H1 (cell line): Measurements from ENCODE around the gene PFN2. TPM values are rescaled to one million over a fixed set of nuclear protein-coding genes. Genes with fewer than 3 reads are reported as not detected.

Experiments used
- BACH1 ChIP-seq: IDR thresholded peaks from 2 replicates; pipeline ENCODE4 v1.6.1; 2012; ENCODE audit warnings: low read length, improper control_type of control experiment
- BRCA1 ChIP-seq: IDR thresholded peaks from 2 replicates; pipeline ENCODE4 v1.6.1; 2012; ENCODE audit warnings: low read depth, low read length, improper control_type of control experiment
- CHD1 ChIP-seq: IDR thresholded peaks from 2 replicates; pipeline ENCODE4 v1.6.1; 2012; ENCODE audit warnings: low read depth, low read length, improper control_type of control experiment
- CHD7 ChIP-seq: fragments of 300-600 bp; sonication (generic); IDR thresholded peaks from 2 replicates; pipeline ENCODE4 v1.7.1; 2012; ENCODE audit warnings: low read length, moderate library complexity, mild to moderate bottlenecking, inconsistent platforms; ENCODE audit not compliant: insufficient replicate concordance
- CREB1 ChIP-seq: IDR thresholded peaks from 2 replicates; pipeline ENCODE4 v1.6.1; 2012; ENCODE audit warnings: inconsistent platforms
- E2F6 ChIP-seq: IDR thresholded peaks from 2 replicates; pipeline ENCODE4 v1.6.1; 2012; ENCODE audit warnings: inconsistent platforms
- EP300 ChIP-seq, 2 experiments: IDR thresholded peaks; 1 replicate in 1 of 2; 2 replicates in 1 of 2; pipeline ENCODE4 v1.6.1; 2011 to 2012; ENCODE audit warnings: low read depth in 2 of 2, low read length in 2 of 2, mild to moderate bottlenecking in 2 of 2, borderline replicate concordance in 1 of 2, inconsistent platforms in 1 of 2, moderate library complexity in 1 of 2
- KDM5A ChIP-seq: fragments of 200-600 bp; IDR thresholded peaks from 2 replicates; pipeline ENCODE4 v1.7.1; 2012; ENCODE audit warnings: mild to moderate bottlenecking, low read length, inconsistent platforms, mixed read lengths
- NANOG ChIP-seq: IDR thresholded peaks from 2 replicates; pipeline ENCODE4 v1.6.1; 2011; ENCODE audit warnings: low read length, low read depth, mild to moderate bottlenecking, inconsistent platforms; ENCODE audit not compliant: insufficient read depth, poor library complexity, severe bottlenecking
- POU5F1 ChIP-seq: IDR thresholded peaks from 2 replicates; pipeline ENCODE4 v1.6.1; 2011; ENCODE audit warnings: low read depth, mild to moderate bottlenecking, low read length, moderate library complexity
- SIRT6 ChIP-seq: IDR thresholded peaks from one replicate; pipeline ENCODE4 v1.7.1; 2012; ENCODE audit warnings: low read length, inconsistent platforms
- SRF ChIP-seq: IDR thresholded peaks from 2 replicates; pipeline ENCODE4 v1.6.1; 2011; ENCODE audit warnings: mild to moderate bottlenecking, low read depth, low read length, moderate library complexity
- YY1 ChIP-seq: IDR thresholded peaks from 2 replicates; pipeline ENCODE4 v1.6.1; 2011; ENCODE audit warnings: low read depth, mild to moderate bottlenecking, low read length
- polyA plus RNA-seq, 7 experiments: library from polyadenylated mRNA; depleted of rRNA in 3 of 7; stranded (reverse) in 5 of 7; unstranded in 2 of 7; fragments of >200 nt in 5 of 7; fragments of 200-250 nt in 2 of 7; gene quantifications; 1 replicate in 5 of 7; 2 replicates in 1 of 7; 4 replicates in 1 of 7; pipeline versions ENCODE4 v1.2.1 to v1.2.3, GENCODE V29; 2011 to 2013; ENCODE audit warnings: missing spikeins in 2 of 7, mixed read lengths in 2 of 7
- total RNA-seq: library from RNA; stranded (reverse); fragmentation: NEBNext Ultra II Directional; extraction: Animal tissue kit (Norgen Biotek cat#: 25700); gene quantifications from 2 replicates; pipeline ENCODE4 v1.2.1, GENCODE V29; 2021

Gene PFN2
- total and polyA plus RNA-seq, 2 of the 8 experiments (the other 6 are each of a cell fraction or from before 2014, with no cell fraction given): 175 to 311 TPM

GRCh38 chr3:149934524-149934923 is 36.2 kb downstream of the PFN2 start (continued):
- TF ChIP-seq CHD7 (no peak), POU5F1 (no peak), SIRT6 (no peak), CREB1 (no peak), EP300 (IDR thresholded peaks at IDR 0.05; ENCODE audit: borderline replicate concordance in 1 of 2, low read depth in 2 of 2, low read length in 2 of 2) (no peak), BRCA1 (no peak), CHD1 (no peak), NANOG (no peak), BACH1 (no peak), SRF (no peak), YY1 (no peak), KDM5A (no peak), E2F6 (no peak)
